RCC 7860 (cell line): ENCODE data around the gene ZNF154.
"Not testable (repeated sequence)": the region's sequence is repeated elsewhere in the genome, so short reads cannot be mapped to it uniquely, and the experiment has no call there.

Source experiments
- DNase-seq: peaks from one replicate; pipeline ENCODE4 v3.0.0-alpha.2; 2015; ENCODE audit warnings: low spot score
- FAIRE-seq: peaks from 2 replicates; lab custom pipeline; 2012; peaks lifted over from hg19 to GRCh38; lab: Jason Lieb, UNC

ZNF154 gene

GRCh38 chr19:57708641-57709361 lies at the start of gene ZNF154:
Gene ZNF154, minus strand, starts transcription at chr19:57709204. Its CDS starts 233 bp downstream, at chr19:57708971.
- DNase-seq (no peak), FAIRE-seq (no peak)

- DNase-seq (no peak), FAIRE-seq (no peak)
These were observed 48.9 kb upstream of the ZNF154 start for GRCh38 chr19:57757941-57758340.

DNA sequence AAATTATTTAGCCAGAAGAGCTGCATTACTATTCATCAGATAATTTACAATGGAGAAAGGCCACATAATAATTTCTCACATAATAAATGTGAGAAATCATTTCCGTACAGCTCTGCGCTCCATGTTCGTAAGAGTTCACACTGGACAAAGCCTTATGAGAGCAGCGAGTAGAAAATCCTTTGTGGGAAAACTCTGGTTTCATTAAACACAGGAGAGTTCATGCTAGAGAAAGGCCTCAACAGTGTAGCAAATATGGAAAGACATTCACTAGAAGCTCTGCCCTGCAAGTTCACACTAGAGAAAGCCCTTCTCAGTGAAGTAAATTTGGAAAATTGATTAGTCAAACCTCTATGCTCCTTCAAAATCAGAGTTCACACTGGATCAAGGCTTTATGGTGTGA lies 46.0 kb upstream of the ZNF154 start:
- no peak for DNase-seq
- FAIRE-seq: no peak

GRCh38 chr19:57754091-57754673 lies 45.2 kb upstream of the ZNF154 start:
- DNase-seq (no peak), FAIRE-seq (no peak)

DNA sequence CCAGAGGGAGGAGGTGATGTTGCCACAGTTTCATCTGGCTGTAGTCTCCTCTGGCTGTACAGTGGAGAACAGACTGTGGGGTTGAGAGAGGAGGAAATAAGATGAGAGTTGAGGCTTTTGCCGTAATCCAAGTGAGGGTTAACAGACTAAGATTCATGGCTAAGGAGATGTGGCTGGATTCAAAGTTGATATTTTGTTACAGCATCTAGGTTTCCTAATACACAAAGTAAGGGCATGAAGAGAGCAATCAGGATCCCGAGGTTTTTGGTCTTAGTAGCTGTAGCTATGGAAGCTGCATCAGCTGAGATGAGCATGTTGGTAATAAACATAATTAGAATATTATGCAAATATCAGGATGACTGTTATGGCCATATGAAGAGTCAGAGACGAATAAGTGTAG lies 39.0 kb upstream of the ZNF154 start:
- no peak for FAIRE-seq
- no peak for DNase-seq

- FAIRE-seq (no peak), DNase-seq (no peak)
These were observed 38.4 kb upstream of the ZNF154 start for GRCh38 chr19:57747472-57747807.

GRCh38 chr19:57746580-57747471 lies 37.8 kb upstream of the ZNF154 start, which contains the start of gene ZNF776:
Gene ZNF776, plus strand, starts transcription at chr19:57746815. Its CDS starts 244 bp downstream, at chr19:57747059.
- DNase-seq (peak; percentile 74), FAIRE-seq (peak; percentile 88)

- not testable (repeated sequence) for DNase-seq, FAIRE-seq
These were observed 29.8 kb upstream of the ZNF154 start for GRCh38 chr19:57738770-57739169.

GRCh38 chr19:57738320-57738719 lies 29.3 kb upstream of the ZNF154 start:
- not testable (repeated sequence) for DNase-seq, FAIRE-seq

DNA sequence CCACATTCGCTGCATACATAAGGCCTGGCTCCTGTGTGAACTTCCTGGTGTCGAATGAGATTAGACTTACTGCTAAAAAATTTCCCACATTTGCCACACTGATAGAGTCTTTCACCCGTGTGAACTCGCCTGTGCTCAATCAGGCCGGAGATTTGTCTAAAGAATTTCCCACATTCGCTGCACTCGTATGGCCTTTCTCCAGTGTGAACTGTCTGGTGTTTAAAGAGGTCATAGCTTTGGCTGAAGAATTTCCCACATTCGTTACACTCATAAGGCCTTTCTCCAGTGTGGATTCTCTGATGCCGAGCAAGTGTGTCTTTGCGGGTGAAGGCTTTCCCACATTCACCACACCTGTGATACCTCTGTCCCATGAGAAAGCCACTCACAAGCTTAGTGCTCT lies 11.9 kb upstream of the ZNF154 start:
- FAIRE-seq (no peak), DNase-seq (no peak)

- DNase-seq (no peak), FAIRE-seq (no peak)
These were observed 11.0 kb upstream of the ZNF154 start for GRCh38 chr19:57719901-57720519.

- FAIRE-seq: no peak
- DNase-seq: no peak
These were observed 10.4 kb upstream of the ZNF154 start for GRCh38 chr19:57719424-57719823.

DNA sequence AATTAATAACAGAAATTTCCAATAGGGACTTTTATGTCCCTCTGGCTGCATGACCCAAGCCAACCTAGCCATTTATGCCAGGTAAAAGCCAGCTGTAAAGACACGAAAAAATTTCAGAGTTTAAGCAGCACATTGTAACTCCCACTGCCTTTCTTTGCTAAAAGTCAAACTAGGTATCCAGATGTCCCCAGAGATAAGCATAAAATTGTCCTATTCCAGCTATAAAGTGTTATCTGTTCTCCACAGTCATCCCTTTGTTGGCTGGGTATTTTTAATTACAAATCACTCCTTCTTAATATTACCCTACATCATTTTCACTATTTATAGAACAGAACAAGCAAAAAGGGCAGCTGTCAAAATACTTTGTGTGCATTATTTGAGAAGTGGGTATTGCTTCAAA lies 3.2 kb upstream of the ZNF154 start:
- FAIRE-seq (no peak), DNase-seq (no peak)

- FAIRE-seq: no peak
These were observed 612 bp upstream of the ZNF154 start for GRCh38 chr19:57709616-57710015.

DNA sequence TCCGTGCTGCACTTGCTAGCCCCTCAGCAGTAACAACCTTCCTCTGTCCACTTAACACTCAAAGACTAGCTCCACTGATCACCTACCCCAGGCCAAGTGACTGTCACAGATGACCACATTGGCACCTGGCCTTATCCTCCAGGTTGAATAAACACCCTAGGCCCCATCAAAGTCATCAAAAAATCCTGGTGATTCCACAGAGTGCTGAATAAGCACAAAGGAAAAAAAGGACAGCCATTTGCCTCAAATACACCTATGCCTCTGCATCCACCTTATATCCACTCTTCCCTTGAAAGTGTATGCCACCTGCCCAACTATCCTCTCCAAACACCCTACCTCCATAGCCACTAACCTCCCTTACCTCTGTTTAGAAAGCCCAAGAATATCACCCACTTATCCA lies 2.7 kb downstream of the ZNF154 start:
- no peak for DNase-seq
- FAIRE-seq: no peak

More at GRCh38 chr19:57709616-57710015, 612 bp upstream of the ZNF154 start:
- DNase-seq: no peak

DNA sequence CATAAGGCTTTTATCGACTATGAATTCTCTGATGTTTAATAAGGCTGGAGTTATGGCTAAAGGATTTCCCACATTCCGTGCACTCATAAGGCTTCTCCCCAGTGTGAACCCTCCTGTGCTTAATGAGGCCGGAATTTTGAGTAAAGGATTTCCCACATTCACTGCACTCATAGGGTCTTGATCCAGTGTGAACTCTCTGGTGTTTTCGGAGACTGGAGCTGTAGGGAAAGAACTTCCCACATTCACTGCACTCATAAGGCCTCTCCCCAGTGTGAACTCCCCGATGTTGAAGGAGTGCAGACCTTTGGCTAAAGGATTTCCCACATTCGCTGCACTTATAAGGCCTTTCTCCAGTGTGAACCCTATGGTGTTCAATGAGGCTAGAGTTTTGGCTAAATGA lies 7.4 kb downstream of the ZNF154 start:
- DNase-seq: no peak
- FAIRE-seq: no peak

DNA sequence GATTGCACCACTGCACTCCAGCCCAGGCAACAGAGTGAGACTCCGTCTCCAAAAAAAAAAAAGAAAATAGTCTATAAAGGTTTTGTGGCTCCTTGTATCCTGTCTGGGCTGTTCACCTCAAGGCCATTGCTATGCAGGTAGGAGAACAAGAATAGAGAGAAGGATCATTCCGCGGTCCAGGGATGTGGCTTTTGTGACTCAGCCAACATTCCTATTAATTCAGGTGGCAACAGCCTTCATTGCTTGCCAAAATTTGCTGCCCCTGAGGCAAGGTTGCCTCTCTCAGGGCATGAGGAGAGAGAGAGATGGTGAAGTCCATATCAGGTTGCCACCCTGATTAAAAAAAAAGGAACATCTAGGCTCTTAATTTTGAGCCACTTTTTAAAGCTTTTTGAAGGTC lies 19.3 kb downstream of the ZNF154 start:
- no peak for FAIRE-seq
- DNase-seq: no peak

DNA sequence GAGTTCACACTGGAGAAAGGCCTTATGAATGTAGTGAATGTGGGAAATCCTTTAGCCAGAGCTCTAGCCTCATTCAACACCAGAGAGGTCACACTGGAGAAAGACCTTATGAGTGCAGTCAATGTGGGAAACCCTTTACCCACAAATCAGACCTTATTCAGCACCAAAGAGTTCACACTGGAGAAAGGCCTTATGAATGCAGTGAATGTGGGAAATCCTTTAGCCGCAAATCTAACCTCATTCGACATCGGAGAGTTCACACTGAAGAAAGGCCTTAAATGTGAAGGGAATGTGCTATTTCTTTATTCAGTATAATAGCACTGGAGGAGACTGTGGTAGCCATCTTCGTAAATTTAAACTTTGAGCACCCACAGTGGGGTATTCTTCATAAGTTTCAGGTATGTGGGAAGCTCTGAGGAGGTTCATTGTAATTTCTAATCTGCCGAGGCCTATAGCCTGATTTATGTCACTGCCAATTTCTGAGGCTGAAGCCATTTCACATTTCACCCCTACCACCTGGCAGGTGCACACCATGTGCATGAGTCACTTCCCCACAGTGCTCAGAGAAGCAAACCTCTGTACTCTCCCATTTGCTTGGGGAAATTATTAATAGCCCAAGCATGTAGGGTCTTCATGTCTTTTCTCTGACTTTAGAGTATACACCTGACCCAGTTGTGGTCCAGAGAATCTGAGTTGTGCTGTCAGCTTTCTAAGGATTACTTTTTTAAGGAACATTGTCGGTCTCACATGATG lies 20.8 kb downstream of the ZNF154 start:
- DNase-seq: no peak
- FAIRE-seq: no peak

DNA sequence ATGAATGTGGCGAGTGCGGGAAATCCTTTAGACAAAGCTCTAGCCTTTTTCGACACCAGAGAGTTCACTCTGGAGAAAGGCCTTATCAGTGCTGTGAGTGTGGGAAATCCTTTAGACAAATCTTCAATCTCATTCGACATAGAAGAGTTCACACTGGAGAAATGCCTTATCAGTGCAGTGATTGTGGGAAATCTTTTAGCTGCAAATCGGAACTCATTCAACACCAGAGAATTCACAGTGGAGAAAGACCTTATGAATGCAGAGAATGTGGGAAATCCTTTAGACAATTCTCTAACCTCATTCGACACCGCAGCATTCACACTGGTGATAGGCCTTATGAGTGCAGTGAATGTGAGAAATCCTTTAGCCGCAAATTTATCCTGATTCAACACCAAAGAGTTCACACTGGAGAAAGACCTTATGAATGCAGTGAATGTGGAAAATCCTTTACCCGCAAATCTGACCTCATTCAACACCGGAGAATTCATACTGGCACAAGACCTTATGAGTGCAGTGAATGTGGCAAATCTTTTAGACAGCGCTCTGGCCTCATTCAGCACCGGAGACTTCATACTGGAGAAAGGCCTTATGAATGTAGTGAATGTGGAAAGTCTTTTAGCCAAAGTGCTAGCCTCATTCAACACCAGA lies 21.5 kb downstream of the ZNF154 start:
- FAIRE-seq (no peak), DNase-seq (no peak)

DNA sequence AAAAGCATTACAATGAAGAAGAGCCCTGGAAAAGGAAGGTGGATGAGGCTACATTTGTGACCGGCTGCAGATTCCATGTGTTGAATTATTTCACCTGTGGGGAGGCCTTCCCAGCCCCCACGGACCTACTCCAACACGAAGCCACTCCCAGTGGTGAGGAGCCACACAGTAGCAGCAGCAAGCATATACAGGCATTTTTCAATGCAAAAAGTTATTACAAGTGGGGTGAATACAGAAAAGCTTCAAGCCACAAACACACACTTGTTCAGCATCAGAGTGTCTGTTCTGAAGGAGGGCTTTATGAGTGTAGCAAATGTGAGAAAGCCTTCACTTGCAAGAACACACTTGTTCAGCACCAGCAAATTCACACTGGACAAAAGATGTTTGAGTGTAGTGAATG lies 22.3 kb downstream of the ZNF154 start:
- FAIRE-seq: no peak
- DNase-seq: no peak
